ENCODE data around the gene ADAMTS8.

The ADAMTS8 gene

DNA sequence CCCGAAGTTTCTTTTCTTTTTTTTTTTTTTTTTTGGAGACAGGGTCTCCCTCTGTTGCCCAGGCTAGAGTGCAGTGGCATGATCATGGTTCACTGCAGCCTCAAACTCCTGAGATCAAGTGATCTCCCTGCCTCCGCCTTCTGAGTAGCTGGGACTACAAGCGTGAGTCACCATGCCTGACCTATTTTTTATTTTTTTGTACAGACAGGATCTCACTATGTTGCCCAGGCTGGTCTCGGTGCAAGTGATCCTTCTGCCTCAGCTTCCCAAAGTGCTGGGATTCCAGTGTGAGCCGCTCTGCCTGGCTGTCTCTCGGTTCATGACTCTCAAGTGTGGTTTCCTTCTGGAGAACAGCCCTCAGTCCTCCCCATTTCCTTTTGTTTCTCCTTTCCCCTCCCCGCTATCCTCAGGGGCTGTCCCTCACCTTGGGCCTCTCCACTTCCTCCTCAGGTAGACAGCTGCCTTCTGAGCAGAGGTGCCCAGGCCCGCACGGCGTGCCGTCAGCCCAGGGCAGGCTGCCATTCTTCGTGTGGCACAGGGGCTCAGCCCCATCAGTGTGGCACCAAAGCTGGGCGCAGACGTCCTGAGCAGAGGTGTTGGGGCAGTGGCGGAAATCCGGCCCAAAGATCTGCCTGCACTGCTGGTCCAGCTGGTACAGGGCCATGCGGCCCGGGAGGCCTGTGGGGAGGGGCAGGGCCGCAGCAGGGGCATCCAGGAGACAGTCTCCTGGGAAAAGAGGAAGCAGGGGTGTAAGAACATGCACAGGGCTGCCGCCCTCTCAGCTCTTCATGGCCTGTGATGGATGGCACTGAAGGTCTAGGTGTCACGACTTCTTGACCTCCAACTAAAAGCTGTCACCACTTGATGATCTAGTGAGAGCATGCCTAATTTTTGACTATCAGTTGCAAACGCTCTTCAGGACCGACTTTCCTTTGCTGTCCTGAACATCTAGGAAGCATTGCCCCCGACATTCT, 14.0 kb downstream of the ADAMTS8 start:
- Histone ChIP-seq H3K9ac (ENCODE audit: low read depth, low read length) (no peak overlapping the region), H3K9me3 (replicated peaks; ENCODE audit: low read length) (no peaks in the 10 kb centered on the region), H3K36me3 (ENCODE audit: insufficient read depth, low read length) (no peaks in the 10 kb centered on the region), H3K4me1 (ENCODE audit: control insufficient read depth, insufficient read depth, low read length) (peaks cover 33% of the 10 kb centered on the region), H3K4me3 (ENCODE audit: low read length) (no peak overlapping the region), H3K4me2 (ENCODE audit: low read length) (peak overlapping the region; percentile 64), H3K27me3 (ENCODE audit: control insufficient read depth, insufficient read depth, low read length) (peaks cover 69% of the 10 kb centered on the region)

DNA sequence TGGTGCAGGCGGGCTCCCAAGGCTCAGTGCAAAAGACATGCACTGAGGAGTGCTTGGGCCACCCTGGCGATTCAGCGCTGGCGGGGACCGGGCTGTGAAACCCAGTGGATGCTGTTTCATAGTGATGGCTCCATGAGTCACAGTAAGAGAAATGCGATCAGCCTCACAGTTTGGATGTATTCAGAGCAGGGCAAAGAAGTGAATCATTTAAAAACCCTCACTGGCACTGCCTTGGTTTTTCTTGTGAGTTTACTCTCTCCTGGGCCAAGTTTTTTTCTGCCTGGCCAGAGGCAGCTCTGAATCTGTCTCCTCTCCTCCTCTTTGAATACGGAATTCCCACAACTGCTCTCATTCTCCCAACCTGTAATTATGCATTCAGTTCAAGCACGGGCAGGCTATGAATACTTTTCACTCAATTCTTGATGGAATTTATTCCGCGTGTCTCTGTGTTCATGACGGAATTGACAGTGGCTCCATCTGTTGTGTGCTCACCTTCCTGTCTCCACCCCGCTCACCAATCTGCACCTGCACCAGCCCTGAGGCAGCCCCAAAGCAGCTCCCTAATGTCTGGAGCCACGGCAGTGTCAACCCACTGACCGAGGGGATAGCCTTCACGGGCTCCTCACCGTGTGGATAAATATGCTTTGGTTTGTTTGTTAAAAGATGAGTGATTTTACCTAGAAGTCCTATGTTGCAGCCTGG, 14.9 kb downstream of the ADAMTS8 start:
- H3K4me1 ChIP-seq (ENCODE audit: control insufficient read depth, insufficient read depth, low read length): peaks cover 35% of the 10 kb centered on the region
- no peaks in the 10 kb centered on the region for H3K9me3 ChIP-seq (replicated peaks; ENCODE audit: low read length)
- H3K4me3 ChIP-seq (ENCODE audit: low read length): peak overlapping the region; percentile 13
- no peak overlapping the region for H3K9ac ChIP-seq (ENCODE audit: low read depth, low read length)
- H3K36me3 ChIP-seq (ENCODE audit: insufficient read depth, low read length): no peaks in the 10 kb centered on the region
- peaks cover 66% of the 10 kb centered on the region for H3K27me3 ChIP-seq (ENCODE audit: control insufficient read depth, insufficient read depth, low read length)
- H3K4me2 ChIP-seq (ENCODE audit: low read length): peak overlapping the region; percentile 64

DNA sequence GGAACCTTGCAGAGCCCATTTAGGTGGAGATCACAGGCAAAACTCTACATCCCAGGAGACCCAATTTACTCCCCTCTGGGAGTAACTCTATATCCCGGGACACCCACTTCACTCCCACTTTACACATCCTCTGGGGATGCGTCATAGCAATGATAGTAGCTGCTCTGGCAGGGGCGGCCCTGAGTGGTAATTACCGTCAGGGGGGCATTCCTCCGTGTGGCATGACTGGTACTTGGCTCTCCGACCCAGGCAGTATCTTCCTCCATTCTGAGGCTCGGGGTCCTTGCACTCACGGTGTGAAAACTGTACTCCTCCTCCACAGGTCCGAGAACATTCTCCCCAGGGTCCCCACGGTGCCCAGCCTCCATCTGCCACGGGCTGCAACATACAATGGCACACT, 17.2 kb downstream of the ADAMTS8 start:
- H3K36me3 ChIP-seq (ENCODE audit: insufficient read depth, low read length): no peaks in the 10 kb centered on the region
- H3K4me3 ChIP-seq (ENCODE audit: low read length): no peak overlapping the region
- no peak overlapping the region for H3K4me2 ChIP-seq (ENCODE audit: low read length)
- H3K9me3 ChIP-seq (replicated peaks; ENCODE audit: low read length): no peaks in the 10 kb centered on the region
- no peak overlapping the region for H3K9ac ChIP-seq (ENCODE audit: low read depth, low read length)
- peaks cover 45% of the 10 kb centered on the region for H3K4me1 ChIP-seq (ENCODE audit: control insufficient read depth, insufficient read depth, low read length)
- peaks cover 47% of the 10 kb centered on the region for H3K27me3 ChIP-seq (ENCODE audit: control insufficient read depth, insufficient read depth, low read length)

DNA sequence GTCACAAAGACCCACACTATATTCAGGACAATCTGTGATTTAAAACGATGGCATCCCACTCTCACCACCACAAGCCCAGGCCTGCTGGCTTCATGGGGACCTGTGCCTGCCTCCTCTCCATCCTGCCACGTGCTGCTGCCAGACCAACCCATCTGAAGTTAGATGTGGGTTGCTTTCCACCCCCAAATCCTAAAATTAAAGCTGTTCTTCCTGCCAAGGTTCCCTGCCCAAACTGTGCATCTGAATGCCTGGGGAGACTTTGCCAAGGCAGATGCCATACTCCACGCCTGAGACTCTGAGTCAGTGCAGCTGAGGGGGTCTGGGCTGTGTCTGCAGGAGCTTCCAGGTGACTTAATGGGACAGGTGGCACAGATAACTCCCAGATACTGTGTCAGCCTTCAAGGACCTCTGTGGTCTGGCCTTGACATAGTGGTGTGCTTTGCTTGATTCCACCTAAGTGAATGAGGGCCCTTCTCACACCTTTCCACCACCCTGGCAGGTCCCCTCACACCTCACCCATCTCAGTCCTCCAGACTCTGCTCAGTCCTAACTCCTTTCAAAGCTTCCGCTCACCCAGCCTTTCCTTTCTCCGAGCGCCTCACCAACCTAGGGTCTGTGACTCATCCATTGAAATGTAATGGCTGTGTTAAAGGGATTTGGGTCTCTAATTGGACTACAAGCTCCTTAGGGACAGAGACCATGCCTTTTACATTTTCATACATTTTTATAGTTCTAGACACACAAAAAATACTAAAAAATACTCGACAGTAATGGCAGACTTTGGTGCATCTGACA, 18.6 kb downstream of the ADAMTS8 start:
- peaks cover 36% of the 10 kb centered on the region for H3K27me3 ChIP-seq (ENCODE audit: control insufficient read depth, insufficient read depth, low read length)
- H3K9ac ChIP-seq (ENCODE audit: low read depth, low read length): no peak overlapping the region
- H3K4me3 ChIP-seq (ENCODE audit: low read length): no peak overlapping the region
- H3K36me3 ChIP-seq (ENCODE audit: insufficient read depth, low read length): no peaks in the 10 kb centered on the region
- H3K4me2 ChIP-seq (ENCODE audit: low read length): no peak overlapping the region
- peaks cover 37% of the 10 kb centered on the region for H3K4me1 ChIP-seq (ENCODE audit: control insufficient read depth, insufficient read depth, low read length)
- H3K9me3 ChIP-seq (replicated peaks; ENCODE audit: low read length): no peaks in the 10 kb centered on the region

DNA sequence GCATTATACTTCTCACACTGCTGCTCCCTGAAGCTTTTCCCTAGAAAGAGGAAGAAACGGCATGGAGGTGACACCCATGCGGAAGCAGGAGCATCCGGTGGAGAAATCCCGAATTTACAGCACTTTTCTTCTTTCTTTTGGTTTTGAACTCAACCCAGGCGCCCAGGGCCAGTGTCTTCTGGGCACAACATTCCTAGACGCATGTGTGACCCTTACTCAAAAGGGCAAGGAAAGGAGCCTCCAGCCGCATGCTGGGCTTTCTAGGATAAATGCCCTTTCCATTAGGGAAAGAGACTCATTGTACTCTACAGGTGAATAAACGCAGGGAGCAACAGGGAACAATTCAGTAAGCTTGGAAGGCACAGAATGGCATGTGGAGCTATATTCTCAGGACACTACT, 19.5 kb downstream of the ADAMTS8 start:
- Histone ChIP-seq H3K4me1 (ENCODE audit: control insufficient read depth, insufficient read depth, low read length) (peaks cover 32% of the 10 kb centered on the region), H3K27me3 (ENCODE audit: control insufficient read depth, insufficient read depth, low read length) (peaks cover 30% of the 10 kb centered on the region), H3K9ac (ENCODE audit: low read depth, low read length) (no peak overlapping the region), H3K9me3 (replicated peaks; ENCODE audit: low read length) (no peaks in the 10 kb centered on the region), H3K4me2 (ENCODE audit: low read length) (no peak overlapping the region), H3K36me3 (ENCODE audit: insufficient read depth, low read length) (no peaks in the 10 kb centered on the region), H3K4me3 (ENCODE audit: low read length) (no peak overlapping the region)

DNA sequence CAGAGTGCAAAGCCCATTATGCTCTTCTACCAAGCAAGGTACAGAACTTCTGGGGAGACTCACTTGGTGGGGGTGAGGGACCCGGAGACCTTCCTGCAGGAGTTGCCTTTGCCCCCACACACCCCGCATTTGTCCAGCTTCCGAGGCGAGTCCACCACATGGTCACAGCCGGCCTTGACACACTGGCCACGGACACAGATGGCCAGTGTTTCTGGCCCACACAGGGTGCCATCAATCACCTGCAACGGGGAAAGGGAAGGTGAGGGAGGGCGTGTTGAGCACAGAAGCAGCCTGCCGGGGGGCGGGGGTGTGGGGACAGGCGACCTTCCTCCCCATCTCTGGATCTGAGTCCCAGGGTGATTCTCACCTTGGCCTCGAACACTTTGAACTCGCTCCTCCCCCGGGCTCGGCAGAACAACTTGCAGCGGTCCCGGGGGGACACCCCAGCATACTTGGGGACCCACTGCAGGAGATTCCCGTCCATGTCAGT, 20.0 kb downstream of the ADAMTS8 start:
- Histone ChIP-seq H3K36me3 (ENCODE audit: insufficient read depth, low read length) (no peaks in the 10 kb centered on the region), H3K27me3 (ENCODE audit: control insufficient read depth, insufficient read depth, low read length) (peaks cover 30% of the 10 kb centered on the region), H3K4me1 (ENCODE audit: control insufficient read depth, insufficient read depth, low read length) (peaks cover 32% of the 10 kb centered on the region), H3K4me2 (ENCODE audit: low read length) (peak overlapping the region; percentile 9), H3K4me3 (ENCODE audit: low read length) (no peak overlapping the region), H3K9me3 (replicated peaks; ENCODE audit: low read length) (no peaks in the 10 kb centered on the region), H3K9ac (ENCODE audit: low read depth, low read length) (no peak overlapping the region)

DNA sequence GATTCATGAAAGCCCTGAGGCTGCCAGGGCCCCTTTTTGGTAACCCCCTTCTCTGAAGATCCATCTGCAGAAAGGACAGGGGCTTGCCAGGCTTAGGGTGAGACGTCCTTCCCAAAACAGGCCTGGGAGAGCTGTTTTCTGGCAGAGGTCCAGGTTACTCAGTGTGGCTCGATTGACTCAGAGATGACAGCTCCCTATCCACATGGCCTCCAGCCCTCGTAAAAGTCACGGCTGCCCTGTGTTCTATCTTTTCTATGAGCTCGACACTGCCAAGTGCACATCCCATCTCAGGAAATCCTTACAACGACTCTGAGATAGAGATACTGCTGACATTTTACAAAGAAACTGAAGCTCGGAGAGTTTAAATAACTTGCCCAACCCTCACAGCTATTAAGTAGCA, 20.4 kb downstream of the ADAMTS8 start:
- Histone ChIP-seq H3K4me3 (ENCODE audit: low read length) (no peak overlapping the region), H3K4me1 (ENCODE audit: control insufficient read depth, insufficient read depth, low read length) (peaks cover 34% of the 10 kb centered on the region), H3K4me2 (ENCODE audit: low read length) (peak overlapping the region; percentile 26), H3K36me3 (ENCODE audit: insufficient read depth, low read length) (no peaks in the 10 kb centered on the region), H3K9me3 (replicated peaks; ENCODE audit: low read length) (no peaks in the 10 kb centered on the region), H3K27me3 (ENCODE audit: control insufficient read depth, insufficient read depth, low read length) (peaks cover 30% of the 10 kb centered on the region), H3K9ac (ENCODE audit: low read depth, low read length) (no peak overlapping the region)

DNA sequence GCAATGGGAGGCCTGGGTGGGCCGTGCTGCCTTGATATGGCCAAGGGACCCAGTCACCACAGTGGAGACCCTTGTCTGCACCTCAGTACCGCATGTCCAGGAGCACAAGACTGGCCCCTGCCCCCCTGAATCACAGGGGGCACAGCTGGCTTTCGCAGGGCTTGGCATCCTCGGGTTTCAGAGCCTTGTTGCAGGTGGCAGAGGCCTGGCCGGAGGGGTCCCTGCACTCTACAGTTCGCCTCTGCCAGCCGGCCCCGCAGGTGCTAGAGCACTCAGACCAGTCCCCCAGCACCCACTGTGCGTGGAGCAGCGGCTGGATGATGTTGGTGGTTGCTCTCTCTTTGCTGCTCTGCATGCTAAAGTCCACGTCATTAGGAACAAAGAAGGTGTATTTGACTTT, 23.0 kb downstream of the ADAMTS8 start:
- Histone ChIP-seq H3K36me3 (ENCODE audit: insufficient read depth, low read length) (no peaks in the 10 kb centered on the region), H3K4me1 (ENCODE audit: control insufficient read depth, insufficient read depth, low read length) (peaks cover 42% of the 10 kb centered on the region), H3K9me3 (replicated peaks; ENCODE audit: low read length) (no peaks in the 10 kb centered on the region), H3K4me3 (ENCODE audit: low read length) (no peak overlapping the region), H3K27me3 (ENCODE audit: control insufficient read depth, insufficient read depth, low read length) (peaks cover 18% of the 10 kb centered on the region), H3K9ac (ENCODE audit: low read depth, low read length) (no peak overlapping the region), H3K4me2 (ENCODE audit: low read length) (no peak overlapping the region)

DNA sequence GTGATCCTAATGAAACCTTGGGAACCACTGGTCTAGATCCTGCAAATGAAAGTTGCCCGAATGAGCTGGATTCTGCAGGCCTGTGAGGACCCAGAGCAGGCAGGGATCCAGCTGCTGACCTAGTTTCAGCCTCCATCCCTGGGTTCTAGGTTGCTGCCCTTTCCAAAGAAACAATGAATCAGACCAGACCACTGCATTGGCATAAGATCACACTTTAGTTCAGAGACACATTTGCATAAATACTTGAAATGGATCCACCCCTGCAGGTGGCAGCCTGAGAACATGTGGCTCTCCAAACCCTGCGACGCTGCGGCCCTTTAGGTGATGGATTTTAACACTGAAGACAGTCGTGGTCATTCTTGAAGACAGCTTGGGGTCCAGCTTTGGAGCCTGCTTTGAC, 23.7 kb downstream of the ADAMTS8 start:
- no peak overlapping the region for H3K4me2 ChIP-seq (ENCODE audit: low read length)
- no peaks in the 10 kb centered on the region for H3K9me3 ChIP-seq (replicated peaks; ENCODE audit: low read length)
- H3K4me1 ChIP-seq (ENCODE audit: control insufficient read depth, insufficient read depth, low read length): peaks cover 43% of the 10 kb centered on the region
- no peak overlapping the region for H3K9ac ChIP-seq (ENCODE audit: low read depth, low read length)
- H3K36me3 ChIP-seq (ENCODE audit: insufficient read depth, low read length): no peaks in the 10 kb centered on the region
- H3K4me3 ChIP-seq (ENCODE audit: low read length): no peak overlapping the region
- H3K27me3 ChIP-seq (ENCODE audit: control insufficient read depth, insufficient read depth, low read length): peaks cover 16% of the 10 kb centered on the region

DNA sequence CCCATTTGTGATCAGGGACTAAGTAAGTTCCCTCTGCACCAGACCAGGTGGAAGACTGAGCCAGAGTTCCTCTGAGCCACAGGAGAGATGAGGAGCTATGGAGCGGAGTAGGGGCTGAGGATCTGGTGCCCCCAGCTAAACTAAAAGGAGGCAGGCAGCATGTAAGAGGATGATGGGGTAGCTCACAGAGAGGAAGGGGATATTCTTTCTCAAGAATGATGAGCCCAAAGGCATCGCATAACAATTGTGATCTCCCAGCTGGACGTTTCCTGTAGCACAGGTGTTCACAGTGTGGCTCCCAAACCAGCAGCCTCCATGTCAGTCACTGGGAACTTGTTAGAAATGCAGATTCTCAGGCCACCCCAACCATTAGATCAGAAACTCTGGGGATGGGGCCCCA, 24.4 kb downstream of the ADAMTS8 start:
- H3K4me1 ChIP-seq (ENCODE audit: control insufficient read depth, insufficient read depth, low read length): peaks cover 43% of the 10 kb centered on the region
- H3K9ac ChIP-seq (ENCODE audit: low read depth, low read length): no peak overlapping the region
- H3K4me2 ChIP-seq (ENCODE audit: low read length): peak overlapping the region; percentile 77
- no peaks in the 10 kb centered on the region for H3K9me3 ChIP-seq (replicated peaks; ENCODE audit: low read length)
- no peak overlapping the region for H3K4me3 ChIP-seq (ENCODE audit: low read length)
- no peaks in the 10 kb centered on the region for H3K36me3 ChIP-seq (ENCODE audit: insufficient read depth, low read length)
- H3K27me3 ChIP-seq (ENCODE audit: control insufficient read depth, insufficient read depth, low read length): peaks cover 13% of the 10 kb centered on the region

DNA sequence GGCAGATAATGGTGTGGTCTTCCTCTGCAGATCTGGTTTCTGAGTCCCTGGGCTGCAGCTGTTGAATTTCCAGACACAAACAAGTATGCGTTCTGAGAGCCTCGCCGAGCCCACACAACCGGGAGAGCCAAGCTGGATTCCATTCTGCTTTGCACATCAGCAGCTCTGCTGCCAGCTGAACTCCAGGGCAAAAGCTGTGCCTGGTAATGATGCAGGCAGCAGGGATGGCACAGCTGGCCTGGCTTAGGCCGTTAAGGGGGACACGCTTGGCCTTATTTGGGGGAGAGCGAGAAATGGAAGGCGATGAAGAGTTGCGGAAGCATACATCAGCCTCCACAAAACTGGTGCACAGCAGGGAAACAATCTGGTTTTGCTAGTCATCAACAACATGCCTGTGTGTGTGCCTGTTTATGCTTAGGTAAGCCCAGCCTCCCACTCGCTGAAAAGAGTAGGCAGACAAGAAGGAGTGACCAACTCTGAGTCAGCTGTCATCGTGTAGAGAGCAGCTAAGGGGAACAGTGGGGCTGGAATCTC, 25.1 kb downstream of the ADAMTS8 start:
- Histone ChIP-seq H3K9ac (ENCODE audit: low read depth, low read length) (no peak overlapping the region), H3K4me3 (ENCODE audit: low read length) (peak overlapping the region; percentile 39), H3K36me3 (ENCODE audit: insufficient read depth, low read length) (no peaks in the 10 kb centered on the region), H3K4me1 (ENCODE audit: control insufficient read depth, insufficient read depth, low read length) (peaks cover 40% of the 10 kb centered on the region), H3K9me3 (replicated peaks; ENCODE audit: low read length) (no peaks in the 10 kb centered on the region), H3K27me3 (ENCODE audit: control insufficient read depth, insufficient read depth, low read length) (peaks cover 15% of the 10 kb centered on the region), H3K4me2 (ENCODE audit: low read length) (peak overlapping the region; percentile 77)
